Stomach (tissue), 9 donors: ENCODE measurements around the gene WNT2. TPM values are rescaled to one million over a fixed set of nuclear protein-coding genes. Genes with fewer than 3 reads are reported as not detected.

Experiments used
- DNase-seq, 2 donors: peaks; one replicate each; pipeline versions ENCODE4 v3.0.0 to v3.0.0-alpha.2; 2013 to 2019
- H3K27ac ChIP-seq, 5 donors: fragments of 200-600 bp in 4 of 5; sonication (generic) in 4 of 5; one replicate each; pipeline ENCODE4 v1.5.1; 2013 to 2019; ENCODE audit warnings: mild to moderate bottlenecking in 1 of 5, moderate library complexity in 1 of 5
- H3K27me3 ChIP-seq, 3 donors: fragments of 200-600 bp; sonication (generic); one replicate each; pipeline ENCODE4 v1.5.1; 2017 to 2019; ENCODE audit warnings: mixed run types in 1 of 3
- H3K36me3 ChIP-seq, 4 donors: fragments of 200-600 bp; sonication (generic); 1 replicate in 3 of 4; 2 replicates in 1 of 4; pipeline ENCODE4 v1.5.1; 2016 to 2019
- H3K4me1 ChIP-seq, 4 donors: fragments of 200-600 bp; sonication (generic); one replicate each; pipeline ENCODE4 v1.5.1; 2016 to 2019
- H3K4me3 ChIP-seq, 4 donors: fragments of 200-600 bp; sonication (generic) in 3 of 4; one replicate each; pipeline ENCODE4 v1.5.1; 2016 to 2019; ENCODE audit warnings: mild to moderate bottlenecking in 1 of 4
- H3K9me3 ChIP-seq, 4 donors: fragments of 200-600 bp; sonication (generic); one replicate each; pipeline ENCODE4 v1.5.1; 2016 to 2019
- EP300 ChIP-seq: sonication (generic); formaldehyde crosslinking; IDR thresholded peaks from one replicate; pipeline ENCODE4 v1.6.1; 2017; ENCODE audit warnings: antibody characterized with exemption
- POLR2A ChIP-seq, 4 donors: fragments of 450-650 bp; IDR thresholded peaks; one replicate each; pipeline ENCODE4 v1.6.1; 2016; ENCODE audit warnings: antibody characterized with exemption in 4 of 4, control low read depth in 2 of 4, mild to moderate bottlenecking in 1 of 4, moderate library complexity in 1 of 4
- POLR2AphosphoS5 ChIP-seq, 3 donors: sonication (generic); formaldehyde crosslinking; IDR thresholded peaks; one replicate each; pipeline ENCODE4 v1.6.1; 2016; ENCODE audit warnings: antibody characterized with exemption in 3 of 3
- WGBS, 5 donors: extraction: QIAGEN DNeasy Blood & Tissue Kit in 3 of 5; methylation state at CpG; one replicate each; pipeline versions ENCODE4 v1.1.5 to v1.1.7; 2013 to 2018; 5-methylcytosine and 5-hydroxymethylcytosine counted together
- intact Hi-C: fragments of 100-400 bp; cut with DNase I; formaldehyde crosslinking; loops from one replicate; pipeline ENCODE4 v1.15.1; 2023; ENCODE audit warnings: low total_unique reads
- polyA plus RNA-seq, 3 donors: library from polyadenylated mRNA; stranded (reverse); fragments of 200-250 nt; gene quantifications; one replicate each; pipeline ENCODE4 v1.2.3, GENCODE V29; 2013
- total RNA-seq, 5 donors: library from RNA; depleted of rRNA; stranded (reverse); fragments of >200 nt; gene quantifications; one replicate each; pipeline versions ENCODE4 v1.1.0 to v1.2.3, GENCODE V29; 2014 to 2016
- TF ChIP-seq, protein P1 (sequence below), 7 experiments: fragments of 450-650 bp in 4 of 7; fragments of 200-600 bp in 3 of 7; sonication (generic) in 3 of 7; IDR thresholded peaks; one replicate each; pipeline ENCODE4 v1.5.1; 2016 to 2019; ENCODE audit warnings: antibody characterized with exemption in 7 of 7, control low read depth in 2 of 7, mild to moderate bottlenecking in 1 of 7
- donor health status: healthy with polysubstance abuse.
- donor health status: Bipolar disorder and iron deficiency.
- donor health status: healthy.

WNT2 gene
- total and polyA plus RNA-seq, 8 donors, result 0.61 to 1.7 TPM; not detected in 6

DNA sequence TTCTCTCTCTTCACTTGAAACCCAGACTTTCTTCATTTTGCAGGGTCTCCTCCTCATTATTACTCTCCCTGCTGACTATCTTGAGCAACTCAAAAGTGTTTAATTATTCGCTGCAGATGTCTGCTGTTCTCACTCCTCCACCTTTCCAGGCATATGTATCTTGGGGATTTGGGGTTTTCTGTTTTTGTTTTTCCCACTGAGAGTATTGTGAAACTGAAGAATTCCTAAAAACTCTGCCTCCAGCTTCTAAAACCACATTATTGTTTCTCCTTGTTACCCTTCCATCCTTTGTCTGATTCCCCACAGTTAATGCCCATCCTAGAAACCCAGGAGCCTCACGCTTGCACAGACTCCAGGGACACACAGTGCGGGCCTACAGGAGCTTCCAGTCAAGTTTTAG is 51.3 kb downstream of the WNT2 start:
- intact Hi-C loops, result no loop called here
- Histone ChIP-seq H3K27me3 (peaks cover 0 to 8% (median 0%) of the 10 kb centered on the region in 3 donors), H3K9me3 (no peaks in the 10 kb centered on the region), H3K4me1 (no peaks in the 10 kb centered on the region), H3K36me3 (no peaks in the 10 kb centered on the region), H3K4me3 (no peak overlapping the region), H3K27ac (no peak overlapping the region)
- DNase-seq, result no peak
- WGBS, 5 donors, result 80 to 93% (median 89%) methylated on average over 3 of the region's 3 CpGs
- TF ChIP-seq POLR2A (IDR thresholded peaks at IDR 0.05) (no peak), EP300 (no peak), POLR2AphosphoS5 (IDR thresholded peaks at IDR 0.05) (no peak)
- TF ChIP-seq, protein P1, sequence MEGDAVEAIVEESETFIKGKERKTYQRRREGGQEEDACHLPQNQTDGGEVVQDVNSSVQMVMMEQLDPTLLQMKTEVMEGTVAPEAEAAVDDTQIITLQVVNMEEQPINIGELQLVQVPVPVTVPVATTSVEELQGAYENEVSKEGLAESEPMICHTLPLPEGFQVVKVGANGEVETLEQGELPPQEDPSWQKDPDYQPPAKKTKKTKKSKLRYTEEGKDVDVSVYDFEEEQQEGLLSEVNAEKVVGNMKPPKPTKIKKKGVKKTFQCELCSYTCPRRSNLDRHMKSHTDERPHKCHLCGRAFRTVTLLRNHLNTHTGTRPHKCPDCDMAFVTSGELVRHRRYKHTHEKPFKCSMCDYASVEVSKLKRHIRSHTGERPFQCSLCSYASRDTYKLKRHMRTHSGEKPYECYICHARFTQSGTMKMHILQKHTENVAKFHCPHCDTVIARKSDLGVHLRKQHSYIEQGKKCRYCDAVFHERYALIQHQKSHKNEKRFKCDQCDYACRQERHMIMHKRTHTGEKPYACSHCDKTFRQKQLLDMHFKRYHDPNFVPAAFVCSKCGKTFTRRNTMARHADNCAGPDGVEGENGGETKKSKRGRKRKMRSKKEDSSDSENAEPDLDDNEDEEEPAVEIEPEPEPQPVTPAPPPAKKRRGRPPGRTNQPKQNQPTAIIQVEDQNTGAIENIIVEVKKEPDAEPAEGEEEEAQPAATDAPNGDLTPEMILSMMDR (IDR thresholded peaks at IDR 0.05), result no peak

DNA sequence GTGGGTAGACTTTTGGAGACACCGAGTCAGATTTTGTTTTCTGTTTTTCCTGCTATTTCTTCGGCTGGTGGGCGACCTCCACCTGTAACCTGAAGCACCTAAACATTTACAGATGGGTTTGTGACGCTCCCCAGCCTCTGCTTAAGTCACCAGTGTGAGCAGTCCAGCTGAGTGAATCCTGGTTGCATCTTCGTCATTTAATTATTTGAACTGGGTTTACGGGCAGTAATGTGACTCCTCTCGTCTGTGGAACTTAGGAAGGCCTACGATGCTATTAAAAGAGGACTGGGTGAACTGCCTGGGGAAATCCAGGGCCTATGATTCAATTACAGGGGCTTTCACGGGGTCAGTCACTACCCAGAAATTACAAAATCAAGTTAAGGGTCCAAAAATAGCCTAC is 52.5 kb downstream of the WNT2 start:
- TF ChIP-seq POLR2AphosphoS5 (IDR thresholded peaks at IDR 0.05) (no peak), EP300 (no peak), POLR2A (IDR thresholded peaks at IDR 0.05) (no peak)
- TF ChIP-seq, protein P1 (IDR thresholded peaks at IDR 0.05), result no peak
- no peak for DNase-seq
- Histone ChIP-seq H3K4me1 (no peaks in the 10 kb centered on the region), H3K36me3 (no peaks in the 10 kb centered on the region), H3K27ac (no peak overlapping the region), H3K4me3 (no peak overlapping the region), H3K9me3 (peaks cover 0 to 7% (median 0%) of the 10 kb centered on the region in 4 donors), H3K27me3 (peaks cover 0 to 8% (median 0%) of the 10 kb centered on the region in 3 donors)
- intact Hi-C loops, result no loop called here
- WGBS, 5 donors, result 69 to 79% (median 74%) methylated on average over 9 of the region's 9 CpGs

DNA sequence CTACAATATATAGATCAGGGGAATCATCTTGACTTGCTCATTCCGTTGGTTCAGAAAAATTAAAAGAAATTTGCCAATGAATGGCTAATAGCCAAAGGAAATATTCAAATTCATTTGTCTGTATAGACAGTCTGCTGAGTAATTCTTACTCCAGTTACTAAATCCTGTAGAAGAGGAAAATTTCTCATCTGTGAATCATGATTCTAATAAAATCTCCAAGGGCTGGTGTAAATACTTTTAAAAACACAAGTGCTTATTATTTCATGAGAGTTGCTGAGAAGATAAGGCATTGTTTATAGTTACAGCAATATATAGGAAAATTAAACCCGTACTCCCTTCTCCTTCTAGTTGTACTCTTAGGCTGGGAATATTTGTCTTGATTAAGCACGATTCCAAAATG is 53.0 kb downstream of the WNT2 start:
- no peak for DNase-seq
- intact Hi-C loops, result no loop called here
- WGBS, 5 donors, result 69 to 78% (median 77%) methylated on average over 3 of the region's 3 CpGs
- TF ChIP-seq, protein P1 (IDR thresholded peaks at IDR 0.05), result no peak
- TF ChIP-seq POLR2A (IDR thresholded peaks at IDR 0.05) (no peak), POLR2AphosphoS5 (IDR thresholded peaks at IDR 0.05) (no peak), EP300 (no peak)
- H3K9me3 ChIP-seq, result peaks cover 0 to 7% (median 0%) of the 10 kb centered on the region in 4 donors
- no peaks in the 10 kb centered on the region for H3K36me3 ChIP-seq
- H3K4me1 ChIP-seq, result no peaks in the 10 kb centered on the region
- no peak overlapping the region for H3K27ac ChIP-seq
- H3K4me3 ChIP-seq, result no peak overlapping the region
- peaks cover 0 to 6% (median 0%) of the 10 kb centered on the region in 3 donors for H3K27me3 ChIP-seq

DNA sequence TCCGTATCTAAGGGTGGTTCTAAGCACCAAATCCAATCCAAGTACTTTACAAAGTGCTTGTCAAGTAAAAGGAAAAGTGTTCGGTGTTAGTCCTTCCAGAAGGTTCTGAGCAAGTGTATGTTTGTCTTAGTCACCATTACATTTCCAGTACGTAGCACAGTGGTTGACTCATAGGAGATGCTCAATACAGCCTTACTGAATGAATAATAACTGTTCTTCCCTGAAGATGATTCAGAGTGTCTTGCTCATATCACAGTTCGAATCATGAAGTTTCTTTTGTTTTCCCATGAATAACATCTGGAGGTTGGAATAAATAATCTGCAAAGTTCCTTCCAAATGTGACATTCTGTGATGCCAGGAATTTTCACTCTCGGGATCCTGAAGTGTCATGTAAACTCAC is 53.4 kb downstream of the WNT2 start:
- H3K27me3 ChIP-seq, result peaks cover 0 to 2% (median 0%) of the 10 kb centered on the region in 3 donors
- DNase-seq, result no peak
- H3K36me3 ChIP-seq, result no peaks in the 10 kb centered on the region
- no peaks in the 10 kb centered on the region for H3K4me1 ChIP-seq
- WGBS, 5 donors, result 69 to 77% (median 70%) methylated on average over 5 of the region's 5 CpGs
- intact Hi-C loops, result no loop called here
- H3K27ac ChIP-seq, result no peak overlapping the region
- H3K9me3 ChIP-seq, result peaks cover 0 to 7% (median 0%) of the 10 kb centered on the region in 4 donors
- H3K4me3 ChIP-seq, result no peak overlapping the region
- TF ChIP-seq, protein P1 (IDR thresholded peaks at IDR 0.05), result no peak
- TF ChIP-seq POLR2A (IDR thresholded peaks at IDR 0.05), result no peak
- no peak for TF ChIP-seq EP300
- no peak for TF ChIP-seq POLR2AphosphoS5 (IDR thresholded peaks at IDR 0.05)
